Activated CD4-positive, alpha-beta memory T cell treated with anti-CD3 and anti-CD28 coated beads for 36 hours (primary cell): Measurements from ENCODE around the gene CDC34. TPM values are rescaled to one million over a fixed set of nuclear protein-coding genes. Genes with fewer than 3 reads are reported as not detected.

Experiments
- CTCF ChIA-PET: fragments of 350-600 bp; sonication (Branson Sonifier 250); formaldehyde crosslinking; loops from one replicate; lab custom pipeline; 2021; ENCODE audit warnings: antibody characterized with exemption, inconsistent platforms; lab: Charles Lee
- POLR2A ChIA-PET: fragments of 350-600 bp; sonication (Branson Sonifier 250); formaldehyde crosslinking; loops from one replicate; lab custom pipeline; 2021; ENCODE audit warnings: antibody characterized with exemption; lab: Charles Lee
- DNase-seq: peaks from one replicate; pipeline ENCODE4 v3.0.0-alpha.2; 2020
- H3K27ac Mint-ChIP-seq: one replicate; pipeline ENCODE4 v1.8.0; 2021; ENCODE audit warnings: mixed read lengths
- H3K27me3 Mint-ChIP-seq: one replicate; pipeline ENCODE4 v1.8.0; 2021; ENCODE audit warnings: mixed read lengths
- H3K36me3 Mint-ChIP-seq: one replicate; pipeline ENCODE4 v1.8.0; 2021; ENCODE audit warnings: mixed read lengths
- H3K4me1 Mint-ChIP-seq: one replicate; pipeline ENCODE4 v1.8.0; 2021; ENCODE audit warnings: low read depth, mixed read lengths
- H3K4me3 Mint-ChIP-seq: one replicate; pipeline ENCODE4 v1.8.0; 2021; ENCODE audit warnings: mild to moderate bottlenecking, mixed read lengths
- H3K9me3 Mint-ChIP-seq: one replicate; pipeline ENCODE4 v1.8.0; 2021; ENCODE audit warnings: mixed read lengths
- intact Hi-C: fragments of 100-400 bp; cut with micrococcal nuclease; formaldehyde crosslinking; loops from one replicate; pipeline ENCODE4 v1.15.1; 2023
- total RNA-seq, 2 experiments: library from RNA; stranded (reverse); gene quantifications; one replicate each; pipeline ENCODE4 v1.2.3, GENCODE V29; 2021

The CDC34 gene
- total RNA-seq, 2 experiments from 2014 or later, result 45.9 to 46.4 TPM

GRCh38 chr19:492091-492531, 39.4 kb upstream of the CDC34 start:
- H3K36me3 Mint-ChIP-seq, result no peaks in the 10 kb centered on the region
- H3K27ac Mint-ChIP-seq, result no peak overlapping the region
- peaks cover 2% of the 10 kb centered on the region for H3K9me3 Mint-ChIP-seq
- POLR2A ChIA-PET, result no interaction called here
- intact Hi-C loops, result no loop called here
- peak; percentile 55 for DNase-seq
- H3K4me1 Mint-ChIP-seq, result peaks cover 5% of the 10 kb centered on the region
- H3K4me3 Mint-ChIP-seq, result no peak overlapping the region
- CTCF ChIA-PET, result interaction anchor here (2.3 kb wide), 1 partner anchor 14 kb away, joined by 14 read pairs; no protein-coding TSS in a partner anchor
- peaks cover 4% of the 10 kb centered on the region for H3K27me3 Mint-ChIP-seq

- Mint-ChIP-seq H3K27me3 (peaks cover 8% of the 10 kb centered on the region), H3K4me1 (peaks cover 2% of the 10 kb centered on the region), H3K36me3 (no peaks in the 10 kb centered on the region), H3K9me3 (peaks cover 2% of the 10 kb centered on the region), H3K27ac (no peak overlapping the region), H3K4me3 (no peak overlapping the region)
- intact Hi-C loops, result no loop called here
- DNase-seq, result no peak
- POLR2A ChIA-PET, result no interaction called here
- CTCF ChIA-PET, result interaction anchor here (0.9 to 3.3 kb wide), 2 partner anchors 13 to 17 kb away, joined by 3 to 26 read pairs; partner anchors contain the start of gene TPGS1
Measured at GRCh38 chr19:493391-494170, 38.0 kb upstream of the CDC34 start.

- intact Hi-C loops, result no loop called here
- H3K4me3 Mint-ChIP-seq, result no peak overlapping the region
- CTCF ChIA-PET, result interaction anchor here (0.9 to 3.3 kb wide), 3 partner anchors 12 to 16 kb away, joined by 3 to 26 read pairs (median 13); partner anchors contain the start of gene TPGS1
- H3K27me3 Mint-ChIP-seq, result peaks cover 13% of the 10 kb centered on the region
- no peak overlapping the region for H3K27ac Mint-ChIP-seq
- POLR2A ChIA-PET, result no interaction called here
- H3K9me3 Mint-ChIP-seq, result peaks cover 2% of the 10 kb centered on the region
- H3K36me3 Mint-ChIP-seq, result no peaks in the 10 kb centered on the region
- peaks cover 4% of the 10 kb centered on the region for H3K4me1 Mint-ChIP-seq
- DNase-seq, result no peak
Measured at GRCh38 chr19:494171-495080, 37.1 kb upstream of the CDC34 start.

GRCh38 chr19:495081-495401, 36.5 kb upstream of the CDC34 start:
- intact Hi-C loops, result no loop called here
- ChIA-PET POLR2A (interaction anchor here (1.0 kb wide), 1 partner anchor 12 kb away, joined by 5 read pairs; the partner anchor contains the start of gene TPGS1), CTCF (interaction anchor here (1.6 to 3.3 kb wide), 2 partner anchors 11 to 16 kb away, joined by 13 to 26 read pairs; partner anchors contain the start of gene TPGS1)
- Mint-ChIP-seq H3K9me3 (peaks cover 2% of the 10 kb centered on the region), H3K27ac (no peak overlapping the region), H3K36me3 (no peaks in the 10 kb centered on the region), H3K4me1 (peaks cover 2% of the 10 kb centered on the region), H3K4me3 (no peak overlapping the region), H3K27me3 (peaks cover 15% of the 10 kb centered on the region)
- DNase-seq, result no peak

GRCh38 chr19:495402-496111, 36.0 kb upstream of the CDC34 start:
- DNase-seq, result peak; percentile 72
- CTCF ChIA-PET, result interaction anchor here (1.6 to 3.3 kb wide), 2 partner anchors 11 to 15 kb away, joined by 13 to 26 read pairs; partner anchors contain the start of gene TPGS1
- H3K27ac Mint-ChIP-seq, result no peak overlapping the region
- intact Hi-C loops, result no loop called here
- H3K27me3 Mint-ChIP-seq, result peaks cover 15% of the 10 kb centered on the region
- H3K9me3 Mint-ChIP-seq, result peaks cover 2% of the 10 kb centered on the region
- no peak overlapping the region for H3K4me3 Mint-ChIP-seq
- H3K36me3 Mint-ChIP-seq, result no peaks in the 10 kb centered on the region
- peaks cover 2% of the 10 kb centered on the region for H3K4me1 Mint-ChIP-seq
- POLR2A ChIA-PET, result interaction anchor here (0.6 to 1.0 kb wide), 2 partner anchors 11 to 38 kb away, joined by 3 to 5 read pairs; partner anchors contain the start of gene TPGS1

- no peak for DNase-seq
- ChIA-PET POLR2A (interaction anchor here (0.6 to 1.0 kb wide), 2 partner anchors 11 to 37 kb away, joined by 3 to 5 read pairs; partner anchors contain the start of gene TPGS1), CTCF (interaction anchor here (1.6 to 3.3 kb wide), 2 partner anchors 10 to 14 kb away, joined by 13 to 26 read pairs; partner anchors contain the start of gene TPGS1)
- Mint-ChIP-seq H3K27me3 (peaks cover 15% of the 10 kb centered on the region), H3K27ac (no peak within 1 kb of the TSS), H3K4me3 (no peak within 1 kb of the TSS), H3K4me1 (peaks cover 2% of the 10 kb centered on the region), H3K36me3 (no peaks in the 10 kb centered on the region), H3K9me3 (peaks cover 2% of the 10 kb centered on the region)
- intact Hi-C loops, result no loop called here
Measured at GRCh38 chr19:496112-496665, 35.4 kb upstream of the CDC34 start, which contains the start of gene MADCAM1. Gene MADCAM1, plus strand, starts transcription at chr19:496486. Its CDS starts 14 bp downstream, at chr19:496500.

- ChIA-PET CTCF (no interaction called here), POLR2A (interaction anchor here (1.0 kb wide), 1 partner anchor 10 kb away, joined by 4 read pairs; no protein-coding TSS in a partner anchor)
- H3K4me1 Mint-ChIP-seq, result peaks cover 2% of the 10 kb centered on the region
- no peak overlapping the region for H3K27ac Mint-ChIP-seq
- H3K36me3 Mint-ChIP-seq, result no peaks in the 10 kb centered on the region
- DNase-seq, result no peak
- intact Hi-C loops, result no loop called here
- peaks cover 15% of the 10 kb centered on the region for H3K27me3 Mint-ChIP-seq
- H3K9me3 Mint-ChIP-seq, result peaks cover 2% of the 10 kb centered on the region
- no peak overlapping the region for H3K4me3 Mint-ChIP-seq
Measured at GRCh38 chr19:496986-497385, 34.6 kb upstream of the CDC34 start.

- ChIA-PET POLR2A (interaction anchor here (1.0 kb wide), 1 partner anchor 9 kb away, joined by 4 read pairs; no protein-coding TSS in a partner anchor), CTCF (interaction anchor here (1.4 to 1.6 kb wide), 2 partner anchors 9 to 13 kb away, joined by 7 read pairs; no protein-coding TSS in a partner anchor)
- Mint-ChIP-seq H3K4me1 (peaks cover 2% of the 10 kb centered on the region), H3K27ac (no peak overlapping the region), H3K9me3 (peaks cover 2% of the 10 kb centered on the region), H3K36me3 (no peaks in the 10 kb centered on the region), H3K27me3 (peaks cover 15% of the 10 kb centered on the region), H3K4me3 (no peak overlapping the region)
- intact Hi-C loops, result no loop called here
- DNase-seq, result no peak
Measured at GRCh38 chr19:497491-497868, 34.1 kb upstream of the CDC34 start.

- peaks cover under 1% of the 10 kb centered on the region for H3K9me3 Mint-ChIP-seq
- intact Hi-C loops, result no loop called here
- CTCF ChIA-PET, result interaction anchor here (1.4 to 1.6 kb wide), 2 partner anchors 9 to 13 kb away, joined by 7 read pairs; no protein-coding TSS in a partner anchor
- DNase-seq, result no peak
- peaks cover 15% of the 10 kb centered on the region for H3K27me3 Mint-ChIP-seq
- H3K36me3 Mint-ChIP-seq, result no peaks in the 10 kb centered on the region
- no peak overlapping the region for H3K4me3 Mint-ChIP-seq
- POLR2A ChIA-PET, result interaction anchor here (1.0 kb wide), 1 partner anchor 9 kb away, joined by 4 read pairs; no protein-coding TSS in a partner anchor
- peaks cover 2% of the 10 kb centered on the region for H3K4me1 Mint-ChIP-seq
- H3K27ac Mint-ChIP-seq, result no peak overlapping the region
Measured at GRCh38 chr19:497869-498510, 33.6 kb upstream of the CDC34 start.

- ChIA-PET CTCF (interaction anchor here (1.4 to 1.6 kb wide), 2 partner anchors 8 to 12 kb away, joined by 7 read pairs; no protein-coding TSS in a partner anchor), POLR2A (no interaction called here)
- no peak for DNase-seq
- H3K9me3 Mint-ChIP-seq, result no peaks in the 10 kb centered on the region
- intact Hi-C loops, result no loop called here
- H3K27ac Mint-ChIP-seq, result no peak overlapping the region
- H3K27me3 Mint-ChIP-seq, result peaks cover 15% of the 10 kb centered on the region
- H3K4me3 Mint-ChIP-seq, result no peak overlapping the region
- H3K36me3 Mint-ChIP-seq, result no peaks in the 10 kb centered on the region
- peaks cover 2% of the 10 kb centered on the region for H3K4me1 Mint-ChIP-seq
Measured at GRCh38 chr19:498511-498891, 33.1 kb upstream of the CDC34 start.
